Fibroblast of the aortic adventitia (primary cell): ENCODE data around the gene MMP24. TPM values are rescaled to one million over a fixed set of nuclear protein-coding genes. Genes with fewer than 3 reads are reported as not detected.
A peak's percentile ranks its signal among the peaks of the same experiment; 100 is the strongest.
"Not testable (repeated sequence)": the region's sequence is repeated elsewhere in the genome, so short reads cannot be mapped to it uniquely, and the experiment has no call there.

Source experiments
- DNase-seq: peaks from one replicate; pipeline ENCODE4 v3.0.0-alpha.2; 2010; ENCODE audit warnings: low read depth
- H3K4me3 ChIP-seq: 2 replicates; pipeline ENCODE4 v1.5.1; 2011; ENCODE audit warnings: low read depth, mild to moderate bottlenecking, control low read depth, low read length, moderate library complexity
- total RNA-seq: library from RNA; depleted of rRNA; stranded (reverse); fragments of >200 nt; gene quantifications from 2 replicates; pipeline ENCODE4 v1.2.3, GENCODE V29; 2012; ENCODE audit warnings: low replicate concordance
- TF ChIP-seq, protein P1 (sequence below): IDR thresholded peaks from 2 replicates; pipeline ENCODE4 v1.5.1; 2011; ENCODE audit warnings: mild to moderate bottlenecking, low read length, control low read depth, inconsistent platforms; ENCODE audit not compliant: insufficient read depth

MMP24 gene
- total RNA-seq, 1 donor = 0.81 TPM

DNA sequence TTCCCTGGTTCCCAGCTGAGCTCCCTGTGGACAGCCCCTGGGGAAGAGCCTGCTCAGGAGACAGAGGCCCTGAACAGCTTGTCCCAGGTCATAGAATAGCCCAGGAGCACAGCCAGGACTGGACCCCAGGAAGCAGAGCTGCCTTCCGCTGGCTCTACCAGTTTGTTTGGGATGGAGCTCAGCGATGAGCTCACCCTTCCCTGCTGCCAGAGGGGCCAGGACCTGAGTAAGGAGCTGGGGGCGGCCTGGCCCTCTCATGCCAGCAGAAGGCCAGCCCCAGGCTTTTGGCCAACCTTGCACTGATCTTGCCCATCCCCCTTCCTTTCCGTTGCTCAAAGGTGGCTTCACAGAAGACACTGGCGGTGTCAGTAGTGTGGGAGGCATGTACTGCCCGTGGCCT lies 33.9 kb downstream of the MMP24 start:
- no peak overlapping the region for H3K4me3 ChIP-seq
- TF ChIP-seq, protein P1, sequence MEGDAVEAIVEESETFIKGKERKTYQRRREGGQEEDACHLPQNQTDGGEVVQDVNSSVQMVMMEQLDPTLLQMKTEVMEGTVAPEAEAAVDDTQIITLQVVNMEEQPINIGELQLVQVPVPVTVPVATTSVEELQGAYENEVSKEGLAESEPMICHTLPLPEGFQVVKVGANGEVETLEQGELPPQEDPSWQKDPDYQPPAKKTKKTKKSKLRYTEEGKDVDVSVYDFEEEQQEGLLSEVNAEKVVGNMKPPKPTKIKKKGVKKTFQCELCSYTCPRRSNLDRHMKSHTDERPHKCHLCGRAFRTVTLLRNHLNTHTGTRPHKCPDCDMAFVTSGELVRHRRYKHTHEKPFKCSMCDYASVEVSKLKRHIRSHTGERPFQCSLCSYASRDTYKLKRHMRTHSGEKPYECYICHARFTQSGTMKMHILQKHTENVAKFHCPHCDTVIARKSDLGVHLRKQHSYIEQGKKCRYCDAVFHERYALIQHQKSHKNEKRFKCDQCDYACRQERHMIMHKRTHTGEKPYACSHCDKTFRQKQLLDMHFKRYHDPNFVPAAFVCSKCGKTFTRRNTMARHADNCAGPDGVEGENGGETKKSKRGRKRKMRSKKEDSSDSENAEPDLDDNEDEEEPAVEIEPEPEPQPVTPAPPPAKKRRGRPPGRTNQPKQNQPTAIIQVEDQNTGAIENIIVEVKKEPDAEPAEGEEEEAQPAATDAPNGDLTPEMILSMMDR = no peak
- DNase-seq = no peak

DNA sequence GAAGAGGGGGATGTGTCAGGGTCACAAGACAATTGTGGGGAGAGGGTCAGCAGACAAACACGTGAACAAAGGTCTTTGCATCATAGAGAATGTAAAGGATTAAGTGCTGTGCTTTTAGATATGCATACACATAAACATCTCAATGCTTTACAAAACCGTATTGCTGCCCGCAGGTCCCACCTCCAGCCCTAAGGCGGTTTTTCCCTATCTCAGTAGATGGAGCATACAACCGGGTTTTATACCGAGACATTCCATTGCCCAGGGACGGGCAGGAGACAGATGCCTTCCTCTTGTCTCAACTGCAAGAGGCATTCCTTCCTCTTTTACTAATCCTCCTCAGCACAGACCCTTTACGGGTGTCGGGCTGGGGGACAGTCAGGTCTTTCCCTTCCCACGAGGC lies 35.8 kb downstream of the MMP24 start:
- not testable (repeated sequence) for DNase-seq, H3K4me3 ChIP-seq

DNA sequence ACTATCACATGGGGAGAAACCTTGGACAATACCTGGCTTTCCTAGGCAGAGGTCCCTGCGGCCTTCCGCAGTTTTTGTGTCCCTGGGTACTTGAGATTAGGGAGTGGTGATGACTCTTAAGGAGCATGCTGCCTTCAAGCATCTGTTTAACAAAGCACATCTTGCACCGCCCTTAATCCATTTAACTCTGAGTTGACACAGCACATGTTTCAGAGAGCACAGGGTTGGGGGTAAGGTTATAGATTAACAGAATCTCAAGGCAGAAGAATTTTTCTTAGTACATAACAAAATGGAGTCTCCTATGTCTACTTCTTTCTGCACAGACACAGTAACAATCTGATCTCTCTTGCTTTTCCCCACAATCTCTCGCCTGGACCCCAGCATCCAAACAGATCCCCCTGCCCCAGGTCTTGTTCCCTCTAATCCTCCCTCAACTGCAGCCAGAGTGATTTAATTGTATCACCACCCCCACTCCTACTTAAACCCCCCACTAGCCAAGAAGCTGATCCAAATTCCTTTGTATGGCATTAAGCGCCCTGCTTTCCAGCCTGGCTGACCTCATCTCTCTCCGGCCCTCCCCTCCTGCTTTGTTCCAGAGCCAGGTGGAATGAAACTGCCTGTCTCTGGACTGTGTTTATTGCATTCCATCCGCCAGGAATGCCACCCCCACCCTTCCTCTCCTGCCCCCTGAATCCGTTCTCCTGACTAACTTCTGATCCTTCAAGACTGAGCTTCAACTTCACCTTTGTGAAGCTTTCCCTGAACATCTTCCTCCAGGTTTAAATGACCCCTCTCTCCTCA lies 36.4 kb downstream of the MMP24 start:
- not testable (repeated sequence) for H3K4me3 ChIP-seq
- TF ChIP-seq, protein P1 = peak; percentile 14
- peak; percentile 74 for DNase-seq

DNA sequence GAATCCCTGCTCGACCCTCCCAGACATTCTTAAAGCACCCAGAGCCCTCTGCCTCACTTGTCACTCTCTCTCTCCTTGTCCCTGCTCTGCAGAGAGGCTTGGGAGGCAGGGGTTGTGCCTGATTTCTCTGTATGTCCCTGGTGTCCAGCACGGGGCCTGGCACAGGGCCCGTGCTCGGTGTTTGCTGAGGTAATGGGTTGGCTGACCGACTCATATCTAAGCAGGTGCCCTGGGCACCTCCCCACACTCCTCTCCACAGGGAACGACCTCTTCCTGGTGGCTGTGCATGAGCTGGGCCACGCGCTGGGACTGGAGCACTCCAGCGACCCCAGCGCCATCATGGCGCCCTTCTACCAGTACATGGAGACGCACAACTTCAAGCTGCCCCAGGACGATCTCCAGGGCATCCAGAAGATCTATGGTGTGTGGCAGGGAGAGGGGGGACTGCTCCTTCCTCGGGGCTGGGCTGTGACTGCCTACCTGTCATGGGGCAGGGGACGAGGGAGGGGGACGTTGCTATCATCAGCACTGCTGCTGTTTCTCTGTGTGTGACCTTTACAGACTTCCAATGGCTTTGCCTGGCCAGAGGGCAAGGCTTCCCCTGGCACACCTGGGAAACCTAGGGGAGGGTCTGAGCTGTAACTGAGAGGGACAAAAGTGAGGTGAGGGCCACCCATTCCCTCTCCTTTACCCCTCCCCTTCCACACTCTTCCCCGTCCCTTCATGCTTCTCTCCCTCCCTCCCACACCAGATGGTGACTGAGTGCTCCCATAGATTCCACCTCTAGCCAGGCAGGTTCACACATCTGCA lies 37.2 kb downstream of the MMP24 start:
- TF ChIP-seq, protein P1 = no peak
- DNase-seq = no peak
- no peak overlapping the region for H3K4me3 ChIP-seq

DNA sequence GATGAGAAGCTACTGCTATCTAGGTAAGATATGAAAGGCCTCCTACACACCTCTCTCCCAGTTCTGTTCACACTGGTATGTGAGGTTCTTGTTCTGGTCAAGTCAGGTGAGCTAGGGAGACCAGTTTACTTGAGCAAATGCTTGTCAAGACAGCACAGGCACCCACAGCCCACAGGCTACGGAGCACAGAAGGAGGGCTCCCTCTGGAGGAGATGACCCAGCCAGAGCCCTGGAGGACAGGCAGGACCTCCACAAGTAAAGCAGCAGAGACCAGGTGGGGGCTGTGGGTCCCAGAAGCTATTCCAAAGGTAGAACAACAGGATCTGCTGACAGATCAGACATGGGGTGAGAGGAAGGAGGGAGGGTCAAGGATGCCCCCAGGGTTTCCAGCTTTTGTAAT lies 38.3 kb downstream of the MMP24 start:
- H3K4me3 ChIP-seq = no peak overlapping the region
- TF ChIP-seq, protein P1 = no peak
- no peak for DNase-seq

DNA sequence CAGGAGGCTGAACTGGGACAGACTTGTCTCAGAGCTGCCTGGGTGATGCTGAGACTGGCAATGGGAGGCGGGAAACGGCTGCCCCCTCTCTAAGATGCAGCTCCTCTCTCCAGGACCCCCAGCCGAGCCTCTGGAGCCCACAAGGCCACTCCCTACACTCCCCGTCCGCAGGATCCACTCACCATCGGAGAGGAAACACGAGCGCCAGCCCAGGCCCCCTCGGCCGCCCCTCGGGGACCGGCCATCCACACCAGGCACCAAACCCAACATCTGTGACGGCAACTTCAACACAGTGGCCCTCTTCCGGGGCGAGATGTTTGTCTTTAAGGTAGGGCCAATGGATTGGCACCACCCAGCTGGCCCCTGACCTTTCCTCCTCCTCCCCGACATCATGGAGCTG lies 40.6 kb downstream of the MMP24 start:
- TF ChIP-seq, protein P1 = no peak
- no peak for DNase-seq
- no peak overlapping the region for H3K4me3 ChIP-seq

DNA sequence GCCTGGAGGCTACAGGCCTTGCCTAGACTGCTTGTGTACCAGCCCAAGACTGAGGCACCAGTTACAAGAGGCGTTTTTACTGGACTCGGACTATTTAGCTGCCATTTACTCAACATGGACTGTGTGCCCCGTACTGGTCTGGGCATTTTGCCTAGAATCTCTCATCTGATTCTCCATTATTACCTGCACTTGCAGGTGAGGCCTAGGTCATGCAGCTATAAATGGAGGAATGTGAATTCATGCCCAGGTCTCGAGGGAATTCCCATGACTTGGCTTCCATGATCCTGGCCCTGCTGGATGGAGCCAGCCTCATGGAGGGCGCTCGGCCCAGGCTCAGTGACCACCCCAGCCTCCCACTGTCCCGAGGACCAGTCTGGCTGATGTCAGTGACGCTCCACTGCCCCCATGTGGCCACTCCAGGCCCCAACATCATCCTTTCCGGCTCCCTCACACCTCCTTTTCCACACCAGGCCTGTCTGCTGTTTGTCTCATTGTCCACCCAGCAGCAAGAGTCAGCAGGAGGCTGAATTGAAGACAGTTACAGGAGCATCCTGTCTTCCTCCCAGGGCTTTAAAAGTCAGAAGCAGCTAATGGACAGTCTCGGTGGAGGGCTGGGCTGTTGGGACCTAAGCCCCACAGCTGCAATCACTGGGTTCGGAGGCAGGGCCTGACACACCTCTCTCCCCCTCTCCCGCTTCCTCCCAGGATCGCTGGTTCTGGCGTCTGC lies 42.7 kb downstream of the MMP24 start:
- H3K4me3 ChIP-seq = no peak overlapping the region
- peak; percentile 64 for DNase-seq
- TF ChIP-seq, protein P1 = peak; percentile 84
